ENCODE results near the gene IGFBP4.

The IGFBP4 gene

GRCh38 chr17:40456396-40456951 is 13.2 kb downstream of the IGFBP4 start:
- no peak for DNase-seq (ENCODE audit: low read depth)

- DNase-seq (ENCODE audit: low read depth), result no peak
These were observed 14.1 kb downstream of the IGFBP4 start for GRCh38 chr17:40457369-40457768.

GRCh38 chr17:40457964-40458791 is 14.9 kb downstream of the IGFBP4 start:
- no peak for DNase-seq (ENCODE audit: low read depth)

- no peak for DNase-seq (ENCODE audit: low read depth)
These were observed 15.7 kb downstream of the IGFBP4 start for GRCh38 chr17:40458851-40459482.

- no peak for DNase-seq (ENCODE audit: low read depth)
These were observed 16.7 kb downstream of the IGFBP4 start for GRCh38 chr17:40459636-40460603.

- DNase-seq (ENCODE audit: low read depth), result no peak
These were observed 17.3 kb downstream of the IGFBP4 start for GRCh38 chr17:40460604-40460967.

DNA sequence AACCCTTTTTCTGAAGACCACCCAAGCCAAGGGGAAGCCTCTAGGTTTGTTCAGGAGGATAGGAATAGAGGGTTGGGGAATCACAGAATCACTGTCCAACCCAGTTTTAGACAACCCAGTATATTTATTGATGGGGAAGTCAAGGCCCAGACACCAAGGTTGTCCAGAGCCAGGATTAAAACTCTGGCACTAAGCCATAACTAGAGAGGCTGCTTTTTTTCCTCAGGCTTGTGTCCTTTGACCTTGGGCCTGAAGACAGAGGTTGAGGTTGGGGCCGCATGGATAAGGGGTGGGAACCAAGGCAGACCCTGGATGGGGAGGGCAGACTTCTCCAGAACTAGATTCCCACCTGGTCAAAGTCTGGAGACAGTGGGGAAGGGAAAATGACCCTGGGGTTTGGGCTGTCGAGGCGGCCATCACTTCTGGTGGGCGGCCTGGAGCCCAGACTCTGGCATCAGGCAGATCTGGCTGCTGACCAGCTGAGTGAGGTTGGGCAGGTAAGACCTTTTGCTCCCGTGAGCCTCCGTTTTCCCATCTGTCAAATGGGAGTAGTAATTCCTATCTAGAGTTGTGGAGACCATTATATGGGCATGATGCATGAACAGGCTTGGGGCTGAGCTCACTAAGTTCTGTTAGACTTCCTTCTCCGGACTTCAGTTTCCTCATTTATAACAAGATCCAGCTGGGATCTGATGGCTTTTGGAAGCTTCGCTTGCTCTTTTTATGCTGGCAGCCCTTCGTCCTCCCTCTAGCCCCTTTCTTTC is 17.9 kb downstream of the IGFBP4 start:
- DNase-seq (ENCODE audit: low read depth), result no peak

- no peak for DNase-seq (ENCODE audit: low read depth)
These were observed 18.6 kb downstream of the IGFBP4 start for GRCh38 chr17:40461732-40462342.

GRCh38 chr17:40462343-40463121 is 19.3 kb downstream of the IGFBP4 start:
- DNase-seq (ENCODE audit: low read depth), result no peak

- DNase-seq (ENCODE audit: low read depth), result no peak
These were observed 19.9 kb downstream of the IGFBP4 start for GRCh38 chr17:40463122-40463550.

DNA sequence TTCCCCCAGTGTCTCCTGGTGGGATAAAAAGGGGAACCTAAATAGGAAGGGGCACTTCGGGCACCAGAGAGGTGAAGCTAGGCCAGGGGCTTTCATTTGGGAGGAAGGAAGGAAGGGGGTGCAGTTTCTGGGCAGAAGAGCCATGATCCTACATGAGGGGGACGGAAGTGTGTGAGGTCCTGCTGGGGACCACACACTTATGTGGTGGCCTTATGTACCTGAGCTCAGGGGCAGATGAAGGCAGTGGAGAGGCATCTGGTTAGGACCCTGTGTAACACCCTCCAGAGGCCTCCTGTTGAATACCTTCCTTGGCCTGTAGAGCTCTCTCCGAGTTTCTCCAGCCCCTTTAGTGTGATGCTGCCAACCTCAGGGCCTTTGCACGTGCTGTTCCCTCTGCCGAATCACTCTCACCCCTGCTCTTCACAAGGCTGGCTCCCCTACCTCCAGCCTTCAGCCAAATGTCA is 21.2 kb downstream of the IGFBP4 start:
- DNase-seq (ENCODE audit: low read depth), result no peak

GRCh38 chr17:40466298-40466971 is 23.2 kb downstream of the IGFBP4 start:
- no peak for DNase-seq (ENCODE audit: low read depth)

GRCh38 chr17:40467281-40467867 is 24.1 kb downstream of the IGFBP4 start:
- DNase-seq (ENCODE audit: low read depth), result no peak

- no peak for DNase-seq (ENCODE audit: low read depth)
These were observed 25.3 kb downstream of the IGFBP4 start for GRCh38 chr17:40468560-40468959.

GRCh38 chr17:40469805-40470675 is 26.8 kb downstream of the IGFBP4 start:
- no peak for DNase-seq (ENCODE audit: low read depth)

DNA sequence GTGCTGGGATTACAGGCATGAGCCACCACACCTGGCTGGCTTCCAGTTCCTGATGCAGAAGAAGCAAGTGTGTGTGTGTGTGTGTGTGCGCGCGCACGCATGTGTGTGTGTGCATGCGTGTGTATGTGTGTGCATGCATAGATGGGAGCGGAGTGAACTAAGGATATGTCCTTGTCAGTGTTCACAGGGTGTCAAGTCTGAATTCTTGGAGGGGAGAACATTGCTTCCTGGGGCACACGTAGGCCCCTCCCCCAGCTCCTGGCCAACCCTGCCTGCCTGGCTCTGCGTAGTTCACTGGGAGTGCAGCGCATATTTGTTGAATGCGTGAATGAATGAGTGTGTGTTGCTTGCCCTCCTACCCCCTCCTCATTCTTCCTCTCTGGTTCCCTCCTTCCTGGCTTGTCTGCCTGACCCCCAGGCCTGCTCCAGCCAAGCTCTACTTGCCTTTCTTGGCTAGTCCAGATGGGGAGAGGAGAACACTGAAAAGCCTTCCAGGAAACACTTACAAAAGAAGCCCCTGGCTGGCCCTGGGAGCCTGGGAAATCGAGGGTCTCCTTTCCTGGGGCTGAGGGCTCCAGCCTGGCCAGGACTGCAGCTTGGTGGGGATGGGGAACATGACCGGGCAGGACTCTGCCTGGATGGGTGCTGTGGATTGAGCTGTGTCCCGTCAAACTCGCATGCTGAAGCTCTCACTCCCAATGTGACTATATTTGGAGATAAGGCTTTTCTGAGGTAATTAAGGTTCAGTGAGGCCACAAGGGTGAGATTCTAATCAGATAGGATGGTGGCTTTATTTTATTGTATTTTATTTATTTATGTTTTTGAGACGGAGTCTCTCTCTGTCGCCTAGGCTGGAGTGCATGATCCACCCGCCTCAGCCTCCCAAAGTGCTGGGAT is 27.9 kb downstream of the IGFBP4 start:
- no peak for DNase-seq (ENCODE audit: low read depth)

All from stimulated activated CD4-positive, alpha-beta T cell treated with anti-CD3 and anti-CD28 coated beads, Interleukin-2, amount 100 ng/mL, for 4 hours (primary cell).